ENCODE data around the gene FDXR. TPM values are rescaled to one million over a fixed set of nuclear protein-coding genes. Genes with fewer than 3 reads are reported as not detected.
A peak's percentile ranks its signal among the peaks of the same experiment; 100 is the strongest.
"Not testable (repeated sequence)": the region's sequence is repeated elsewhere in the genome, so short reads cannot be mapped to it uniquely, and the experiment has no call there.

FDXR gene
- total and polyA plus RNA-seq, 5 donors from 2014 or later, result 5.4 to 15.7 (median 7.8) TPM

DNA sequence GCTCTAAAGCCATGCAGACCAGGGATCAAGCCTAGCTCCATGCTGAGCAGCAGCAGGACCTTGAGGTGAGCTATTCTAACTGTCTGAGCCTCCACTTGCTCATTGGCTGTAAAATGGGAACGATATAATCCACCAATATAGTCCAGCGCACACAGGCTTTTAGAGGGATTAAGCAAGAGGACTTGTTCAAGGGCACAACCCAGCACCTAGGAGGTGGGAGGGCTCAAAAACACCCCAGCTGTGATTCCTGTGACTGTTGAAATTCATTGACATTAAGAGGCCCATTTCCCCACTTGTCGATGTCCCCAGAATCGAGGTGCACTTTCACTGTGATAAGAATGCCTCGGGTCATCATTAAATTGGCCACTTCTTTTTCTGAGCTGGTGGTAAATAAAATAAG, 46.1 kb upstream of the FDXR start:
- H3K4me1 Mint-ChIP-seq, result peaks cover 0 to 12% (median 0%) of the 10 kb centered on the region in 4 donors
- H3K9me3 Mint-ChIP-seq, result peaks cover 0 to 1% (median 0%) of the 10 kb centered on the region in 7 donors
- Histone ChIP-seq H3K27ac (ENCODE audit: insufficient read depth, low read length, poor library complexity, severe bottlenecking) (no peak overlapping the region), H3K4me3 (ENCODE audit: low read depth, low read length) (no peak overlapping the region), H3K36me3 (ENCODE audit: control insufficient read depth, insufficient read depth, low read length) (no peaks in the 10 kb centered on the region), H3K27me3 (ENCODE audit: control insufficient read depth, insufficient read depth, low read length) (no peaks in the 10 kb centered on the region), H3K9me3 (ENCODE audit: control insufficient read depth in 2 of 2, low read length in 2 of 2) (no peaks in the 10 kb centered on the region), H3K4me1 (ENCODE audit: control insufficient read depth, insufficient read depth, low read length, poor library complexity, severe bottlenecking) (peaks cover 12% of the 10 kb centered on the region)
- ATAC-seq (ENCODE audit: low read depth in 2 of 2) (no peak), DNase-seq (no peak)
- H3K4me3 Mint-ChIP-seq, result no peak overlapping the region
- no peak overlapping the region for H3K27ac Mint-ChIP-seq
- no peaks in the 10 kb centered on the region for H3K36me3 Mint-ChIP-seq
- H3K27me3 Mint-ChIP-seq, result peaks cover 35% of the 10 kb centered on the region

GRCh38 chr17:74917430-74917829, 44.6 kb upstream of the FDXR start:
- no peaks in the 10 kb centered on the region for H3K4me1 ChIP-seq (ENCODE audit: control insufficient read depth, insufficient read depth, low read length, poor library complexity, severe bottlenecking)
- H3K9me3 Mint-ChIP-seq, result peaks cover 0 to 1% (median 0%) of the 10 kb centered on the region in 7 donors
- no peak overlapping the region for H3K27ac ChIP-seq (ENCODE audit: insufficient read depth, low read length, poor library complexity, severe bottlenecking)
- H3K4me3 Mint-ChIP-seq, result no peak overlapping the region
- peaks cover 25% of the 10 kb centered on the region for H3K27me3 Mint-ChIP-seq
- H3K36me3 ChIP-seq (ENCODE audit: control insufficient read depth, insufficient read depth, low read length), result no peaks in the 10 kb centered on the region
- H3K27me3 ChIP-seq (ENCODE audit: control insufficient read depth, insufficient read depth, low read length), result no peaks in the 10 kb centered on the region
- DNase-seq, result no peak
- no peak for ATAC-seq (ENCODE audit: low read depth in 2 of 2)
- no peak overlapping the region for H3K4me3 ChIP-seq (ENCODE audit: low read depth, low read length)
- H3K36me3 Mint-ChIP-seq, result no peaks in the 10 kb centered on the region
- no peak overlapping the region for H3K27ac Mint-ChIP-seq
- no peaks in the 10 kb centered on the region for H3K9me3 ChIP-seq (ENCODE audit: control insufficient read depth in 2 of 2, low read length in 2 of 2)
- peaks cover 0 to 5% (median 0%) of the 10 kb centered on the region in 4 donors for H3K4me1 Mint-ChIP-seq

DNA sequence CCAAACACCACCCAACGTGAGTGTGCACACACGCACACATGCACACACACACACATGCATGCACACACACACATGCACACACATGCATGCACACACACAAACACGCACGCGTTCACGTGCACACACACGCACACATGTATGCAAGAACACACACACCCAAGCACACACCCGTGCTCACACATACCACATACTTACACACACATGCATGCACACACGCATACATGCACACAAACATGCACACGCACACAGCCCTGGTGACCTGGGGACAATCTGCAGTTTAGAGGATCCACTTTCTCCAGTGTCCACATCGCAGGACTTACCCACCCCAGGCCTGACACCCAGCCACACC, 44.0 kb upstream of the FDXR start:
- Histone ChIP-seq H3K4me1 (ENCODE audit: control insufficient read depth, insufficient read depth, low read length, poor library complexity, severe bottlenecking) (no peaks in the 10 kb centered on the region), H3K36me3 (ENCODE audit: control insufficient read depth, insufficient read depth, low read length) (no peaks in the 10 kb centered on the region), H3K27ac (ENCODE audit: insufficient read depth, low read length, poor library complexity, severe bottlenecking) (no peak overlapping the region), H3K4me3 (ENCODE audit: low read depth, low read length) (no peak overlapping the region), H3K27me3 (ENCODE audit: control insufficient read depth, insufficient read depth, low read length) (no peaks in the 10 kb centered on the region), H3K9me3 (ENCODE audit: control insufficient read depth in 2 of 2, low read length in 2 of 2) (no peaks in the 10 kb centered on the region)
- H3K27me3 Mint-ChIP-seq, result peaks cover 21% of the 10 kb centered on the region
- DNase-seq (no peak), ATAC-seq (ENCODE audit: low read depth in 2 of 2) (no peak)
- H3K36me3 Mint-ChIP-seq, result no peaks in the 10 kb centered on the region
- peaks cover 0 to 4% (median 0%) of the 10 kb centered on the region in 4 donors for H3K4me1 Mint-ChIP-seq
- no peak overlapping the region for H3K4me3 Mint-ChIP-seq
- H3K9me3 Mint-ChIP-seq, result no peaks in the 10 kb centered on the region
- H3K27ac Mint-ChIP-seq, result peak overlapping the region in 1 of 3 donors; percentile 42

GRCh38 chr17:74916136-74916850, 43.5 kb upstream of the FDXR start:
- no peak for ATAC-seq (ENCODE audit: low read depth in 2 of 2)
- H3K27ac Mint-ChIP-seq, result peak overlapping the region in 1 of 3 donors; percentile 42
- H3K36me3 Mint-ChIP-seq, result no peaks in the 10 kb centered on the region

GRCh38 chr17:74911423-74911822, 38.6 kb upstream of the FDXR start:
- H3K4me3 Mint-ChIP-seq; H3K27me3 ChIP-seq (ENCODE audit: control insufficient read depth, insufficient read depth, low read length); H3K27ac Mint-ChIP-seq; H3K27me3 Mint-ChIP-seq; H3K4me1 ChIP-seq (ENCODE audit: control insufficient read depth, insufficient read depth, low read length, poor library complexity, severe bottlenecking); ATAC-seq (ENCODE audit: low read depth in 2 of 2); H3K9me3 Mint-ChIP-seq; DNase-seq; H3K4me1 Mint-ChIP-seq; H3K36me3 Mint-ChIP-seq; H3K36me3 ChIP-seq (ENCODE audit: control insufficient read depth, insufficient read depth, low read length); H3K9me3 ChIP-seq (ENCODE audit: control insufficient read depth in 2 of 2, low read length in 2 of 2); H3K27ac ChIP-seq (ENCODE audit: insufficient read depth, low read length, poor library complexity, severe bottlenecking); H3K4me3 ChIP-seq (ENCODE audit: low read depth, low read length): not testable (repeated sequence)

More at GRCh38 chr17:74916136-74916850, 43.5 kb upstream of the FDXR start:
- no peaks in the 10 kb centered on the region for H3K36me3 ChIP-seq (ENCODE audit: control insufficient read depth, insufficient read depth, low read length)
- no peak for DNase-seq
- Mint-ChIP-seq H3K4me1 (peaks cover 0 to 4% (median 0%) of the 10 kb centered on the region in 4 donors), H3K9me3 (no peaks in the 10 kb centered on the region), H3K4me3 (no peak overlapping the region), H3K27me3 (peaks cover 16% of the 10 kb centered on the region)
- no peaks in the 10 kb centered on the region for H3K4me1 ChIP-seq (ENCODE audit: control insufficient read depth, insufficient read depth, low read length, poor library complexity, severe bottlenecking)
- no peaks in the 10 kb centered on the region for H3K27me3 ChIP-seq (ENCODE audit: control insufficient read depth, insufficient read depth, low read length)
- no peak overlapping the region for H3K4me3 ChIP-seq (ENCODE audit: low read depth, low read length)
- no peaks in the 10 kb centered on the region for H3K9me3 ChIP-seq (ENCODE audit: control insufficient read depth in 2 of 2, low read length in 2 of 2)
- H3K27ac ChIP-seq (ENCODE audit: insufficient read depth, low read length, poor library complexity, severe bottlenecking), result no peak overlapping the region

DNA sequence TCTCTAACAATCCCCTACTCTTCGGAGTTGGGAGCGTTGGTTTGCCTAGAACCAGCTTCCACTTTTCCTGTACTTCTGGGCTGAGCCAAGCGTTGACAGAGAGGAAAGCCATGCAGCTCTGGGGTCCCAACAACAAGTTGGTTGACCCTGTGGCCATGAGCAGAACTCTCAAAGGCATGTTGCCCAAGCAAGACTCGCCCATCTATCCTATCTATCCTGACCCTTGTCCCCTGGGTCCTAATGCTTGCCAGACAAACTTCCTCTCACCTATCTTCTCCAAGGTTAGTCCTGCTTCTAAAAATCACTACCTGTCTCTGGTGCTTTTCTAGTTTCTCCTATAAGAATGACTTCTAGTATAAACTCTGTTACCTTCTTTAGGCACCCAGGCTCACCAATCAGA, 36.3 kb upstream of the FDXR start:
- H3K4me3 ChIP-seq (ENCODE audit: low read depth, low read length); H3K4me3 Mint-ChIP-seq; H3K27me3 ChIP-seq (ENCODE audit: control insufficient read depth, insufficient read depth, low read length); ATAC-seq (ENCODE audit: low read depth in 2 of 2); H3K4me1 ChIP-seq (ENCODE audit: control insufficient read depth, insufficient read depth, low read length, poor library complexity, severe bottlenecking); H3K36me3 Mint-ChIP-seq; H3K4me1 Mint-ChIP-seq; H3K36me3 ChIP-seq (ENCODE audit: control insufficient read depth, insufficient read depth, low read length); H3K27ac ChIP-seq (ENCODE audit: insufficient read depth, low read length, poor library complexity, severe bottlenecking); DNase-seq; H3K9me3 ChIP-seq (ENCODE audit: control insufficient read depth in 2 of 2, low read length in 2 of 2); H3K9me3 Mint-ChIP-seq; H3K27ac Mint-ChIP-seq; H3K27me3 Mint-ChIP-seq: not testable (repeated sequence)

GRCh38 chr17:74907012-74907411, 34.2 kb upstream of the FDXR start:
- Mint-ChIP-seq H3K9me3 (no peaks in the 10 kb centered on the region), H3K4me3 (no peak overlapping the region), H3K36me3 (no peaks in the 10 kb centered on the region), H3K4me1 (peaks cover 0 to 2% (median 0%) of the 10 kb centered on the region in 4 donors), H3K27me3 (peaks cover 4% of the 10 kb centered on the region), H3K27ac (no peak overlapping the region)
- Histone ChIP-seq H3K9me3 (ENCODE audit: control insufficient read depth in 2 of 2, low read length in 2 of 2) (no peaks in the 10 kb centered on the region), H3K4me1 (ENCODE audit: control insufficient read depth, insufficient read depth, low read length, poor library complexity, severe bottlenecking) (no peaks in the 10 kb centered on the region), H3K36me3 (ENCODE audit: control insufficient read depth, insufficient read depth, low read length) (no peaks in the 10 kb centered on the region), H3K4me3 (ENCODE audit: low read depth, low read length) (no peak overlapping the region), H3K27ac (ENCODE audit: insufficient read depth, low read length, poor library complexity, severe bottlenecking) (no peak overlapping the region), H3K27me3 (ENCODE audit: control insufficient read depth, insufficient read depth, low read length) (peaks cover 2% of the 10 kb centered on the region)
- ATAC-seq (ENCODE audit: low read depth in 2 of 2) (no peak), DNase-seq (no peak)

DNA sequence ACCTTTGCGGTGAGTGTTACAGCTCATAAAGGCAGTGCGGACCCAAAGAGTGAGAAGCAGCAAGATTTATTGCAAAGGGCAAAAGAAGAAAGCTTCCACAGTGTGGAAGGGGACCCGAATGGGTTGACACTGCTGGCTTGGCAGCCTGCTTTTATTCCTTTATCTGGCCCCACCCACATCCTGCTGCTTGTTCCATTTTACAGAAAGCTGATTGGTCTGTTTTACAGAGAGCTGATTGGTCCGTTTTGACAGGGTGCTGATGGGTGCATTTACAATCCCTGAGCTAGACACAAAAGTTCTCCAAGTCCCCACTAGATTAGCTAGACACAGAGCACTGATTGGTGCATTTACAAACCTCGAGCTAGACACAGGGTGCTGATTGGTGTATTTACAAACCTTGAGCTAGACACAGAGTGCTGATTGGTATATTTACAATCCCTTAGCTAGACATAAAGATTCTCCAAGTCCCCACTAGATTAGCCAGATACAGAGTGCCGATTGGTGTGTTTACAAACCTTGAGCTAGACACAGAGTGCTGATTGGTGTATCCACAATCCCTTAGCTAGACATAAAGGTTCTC, 33.5 kb upstream of the FDXR start:
- H3K27ac ChIP-seq (ENCODE audit: insufficient read depth, low read length, poor library complexity, severe bottlenecking); H3K36me3 Mint-ChIP-seq; H3K4me1 ChIP-seq (ENCODE audit: control insufficient read depth, insufficient read depth, low read length, poor library complexity, severe bottlenecking); ATAC-seq (ENCODE audit: low read depth in 2 of 2); H3K36me3 ChIP-seq (ENCODE audit: control insufficient read depth, insufficient read depth, low read length); H3K27ac Mint-ChIP-seq; H3K4me3 Mint-ChIP-seq; H3K27me3 ChIP-seq (ENCODE audit: control insufficient read depth, insufficient read depth, low read length); H3K4me3 ChIP-seq (ENCODE audit: low read depth, low read length); H3K9me3 ChIP-seq (ENCODE audit: control insufficient read depth in 2 of 2, low read length in 2 of 2); H3K9me3 Mint-ChIP-seq; H3K27me3 Mint-ChIP-seq; H3K4me1 Mint-ChIP-seq: not testable (repeated sequence)
- peak in 1 of 3 donors; percentile 29 for DNase-seq
